Activated CD4-positive, alpha-beta T cell treated with anti-CD3 and anti-CD28 coated beads for 36 hours (primary cell): ENCODE results near the gene SPINT2. TPM values are rescaled to one million over a fixed set of nuclear protein-coding genes. Genes with fewer than 3 reads are reported as not detected.

Experiments
- ATAC-seq: fragments of 200-7000 bp; cut with Tn5 transposase; one replicate; pipeline ENCODE4 v1.10.0; 2021; ENCODE audit warnings: mild to moderate bottlenecking, moderate library complexity
- CTCF ChIA-PET: fragments of 350-600 bp; sonication (Branson Sonifier 250); formaldehyde crosslinking; loops from one replicate; lab custom pipeline; 2021; ENCODE audit warnings: antibody characterized with exemption; lab: Charles Lee
- POLR2A ChIA-PET: fragments of 350-600 bp; sonication (Branson Sonifier 250); formaldehyde crosslinking; loops from one replicate; lab custom pipeline; 2021; ENCODE audit warnings: antibody characterized with exemption, inconsistent platforms; lab: Charles Lee
- DNase-seq: peaks from one replicate; pipeline ENCODE4 v3.0.0-alpha.2; 2020
- H3K27ac Mint-ChIP-seq: one replicate; pipeline ENCODE4 v1.8.0; 2021; ENCODE audit warnings: mixed read lengths
- H3K27me3 Mint-ChIP-seq: one replicate; pipeline ENCODE4 v1.8.0; 2021; ENCODE audit warnings: mixed read lengths
- H3K36me3 Mint-ChIP-seq: one replicate; pipeline ENCODE4 v1.8.0; 2021; ENCODE audit warnings: low read depth, mixed read lengths
- H3K4me1 Mint-ChIP-seq: one replicate; pipeline ENCODE4 v1.8.0; 2021; ENCODE audit warnings: mixed read lengths
- H3K4me3 Mint-ChIP-seq: one replicate; pipeline ENCODE4 v1.8.0; 2021; ENCODE audit warnings: mild to moderate bottlenecking, moderate library complexity, mixed read lengths
- H3K9me3 Mint-ChIP-seq: one replicate; pipeline ENCODE4 v1.8.0; 2021; ENCODE audit warnings: low read depth, mixed read lengths
- intact Hi-C, 2 experiments: fragments of 100-400 bp; cut with DNase I in 1 of 2; cut with micrococcal nuclease in 1 of 2; formaldehyde crosslinking; loops; one replicate each; pipeline versions ENCODE4 v1.14.2 to v1.15.1; 2022 to 2024; cut with DNase I, micrococcal nuclease
- total RNA-seq, 2 experiments: library from RNA; stranded (reverse); gene quantifications; one replicate each; pipeline ENCODE4 v1.2.3, GENCODE V29; 2021

SPINT2 gene
- total RNA-seq, 2 experiments from 2014 or later = 46.0 to 49.0 TPM

DNA sequence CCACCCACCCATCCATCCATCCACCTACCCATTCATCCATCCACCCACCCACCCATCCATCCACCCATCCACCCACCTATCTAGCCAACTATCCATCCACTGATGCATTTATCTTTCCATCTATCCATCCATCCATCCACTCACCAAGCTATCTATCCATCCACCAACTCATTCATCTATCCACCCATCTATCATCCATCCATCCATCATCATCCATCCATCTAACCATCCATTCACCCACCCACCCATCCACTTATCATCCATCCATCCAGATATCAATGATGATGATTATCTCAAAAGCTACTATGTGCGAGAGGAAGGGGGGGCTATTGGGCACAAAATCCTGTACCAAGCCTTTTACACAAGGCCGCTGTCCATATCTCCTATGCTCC is 45.9 kb downstream of the SPINT2 start:
- no peak for ATAC-seq
- ChIA-PET POLR2A (no interaction called here), CTCF (no interaction called here)
- Mint-ChIP-seq H3K9me3 (no peaks in the 10 kb centered on the region), H3K36me3 (peaks cover 14% of the 10 kb centered on the region), H3K27ac (no peak overlapping the region), H3K4me3 (no peak overlapping the region), H3K4me1 (peaks cover 8% of the 10 kb centered on the region), H3K27me3 (no peaks in the 10 kb centered on the region)
- intact Hi-C loops = no loop called here
- no peak for DNase-seq

DNA sequence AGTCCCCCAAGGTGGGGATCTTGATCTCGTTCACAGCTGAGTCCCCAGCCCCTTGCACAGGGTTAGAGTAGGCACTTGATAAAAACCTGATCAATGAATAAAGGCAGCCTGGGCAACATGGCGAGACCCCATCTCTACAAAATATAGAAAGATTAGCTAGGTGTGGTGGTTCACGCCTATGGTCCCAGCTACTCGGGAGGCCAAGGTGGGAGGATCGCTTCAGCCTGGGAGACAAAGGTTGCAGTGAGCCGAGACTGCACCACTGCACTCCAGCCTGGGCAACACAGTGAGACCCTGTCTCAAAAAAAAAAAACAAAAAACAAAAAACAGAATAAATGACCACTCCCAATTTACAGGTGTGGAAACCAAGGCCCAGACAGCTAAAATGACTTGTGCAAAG is 46.6 kb downstream of the SPINT2 start:
- ChIA-PET POLR2A (no interaction called here), CTCF (no interaction called here)
- Mint-ChIP-seq H3K4me3 (no peak overlapping the region), H3K27ac (no peak overlapping the region), H3K4me1 (peaks cover 9% of the 10 kb centered on the region), H3K36me3 (peaks cover 14% of the 10 kb centered on the region), H3K9me3 (no peaks in the 10 kb centered on the region), H3K27me3 (no peaks in the 10 kb centered on the region)
- intact Hi-C loops = no loop called here
- ATAC-seq (no peak), DNase-seq (no peak)

DNA sequence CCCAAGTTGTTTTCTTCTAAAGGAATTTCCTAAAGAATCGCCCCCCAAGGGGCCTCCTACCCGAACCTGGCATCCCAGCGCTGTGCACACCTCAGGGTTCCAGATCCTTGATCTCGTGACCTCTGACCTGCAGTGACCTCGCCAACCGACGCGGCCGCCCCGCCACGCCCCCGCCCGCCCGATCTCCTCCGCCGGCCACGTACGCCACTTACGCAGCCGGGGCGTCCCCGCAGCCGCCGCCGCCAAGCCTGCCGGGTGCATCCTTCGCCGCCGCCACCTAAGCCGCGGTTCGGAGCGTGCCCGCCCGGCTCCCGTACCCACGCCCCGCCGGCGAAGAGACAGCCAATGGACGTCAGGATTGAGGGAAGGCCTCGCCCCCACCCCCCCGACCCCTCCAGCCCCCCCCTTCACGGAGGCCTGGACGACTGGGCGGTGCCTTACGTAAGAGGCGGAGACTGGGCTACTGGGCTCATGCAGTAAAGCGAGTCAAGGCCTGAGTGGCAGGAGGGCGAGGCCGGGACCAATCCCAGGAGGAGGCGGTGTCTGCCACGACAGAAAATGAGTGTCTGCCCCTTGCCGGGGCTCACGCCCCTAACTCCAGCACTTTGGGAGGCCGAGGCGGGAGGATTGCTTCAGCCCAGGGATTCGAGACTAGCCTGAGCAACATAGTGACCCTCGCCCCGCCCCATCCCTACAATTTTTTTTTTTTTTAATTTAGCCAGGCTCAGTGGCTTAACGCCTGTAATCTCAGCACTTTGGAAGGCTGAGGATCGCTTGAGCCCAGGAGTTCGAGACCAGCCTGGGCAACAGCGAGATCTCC is 51.5 kb downstream of the SPINT2 start, which contains the start of gene YIF1B:
Gene YIF1B (minus strand): TSS at position 291 of the 820 bp plus-strand sequence. CDS start 30 bp downstream, at position 261.
- Mint-ChIP-seq H3K27me3 (no peaks in the 10 kb centered on the region), H3K9me3 (no peaks in the 10 kb centered on the region), H3K4me1 (peaks cover 35% of the 10 kb centered on the region), H3K36me3 (peaks cover under 1% of the 10 kb centered on the region), H3K4me3 (peak within 1 kb of the TSS; percentile 94), H3K27ac (peak within 1 kb of the TSS; percentile 98)
- ChIA-PET CTCF (no interaction called here), POLR2A (no interaction called here)
- ATAC-seq (peak; percentile 95), DNase-seq (peak; percentile 97)
- intact Hi-C loops = loop anchor here (1.0 to 5.0 kb wide), 18 partner anchors 20 to 1469 kb away; partner anchors contain the start of genes SPINT2 (in 2 of the 2), ACTN4 (in 1 of the 2), FAM98C (in 1 of the 2) and GGN (in 1 of the 2)

DNA sequence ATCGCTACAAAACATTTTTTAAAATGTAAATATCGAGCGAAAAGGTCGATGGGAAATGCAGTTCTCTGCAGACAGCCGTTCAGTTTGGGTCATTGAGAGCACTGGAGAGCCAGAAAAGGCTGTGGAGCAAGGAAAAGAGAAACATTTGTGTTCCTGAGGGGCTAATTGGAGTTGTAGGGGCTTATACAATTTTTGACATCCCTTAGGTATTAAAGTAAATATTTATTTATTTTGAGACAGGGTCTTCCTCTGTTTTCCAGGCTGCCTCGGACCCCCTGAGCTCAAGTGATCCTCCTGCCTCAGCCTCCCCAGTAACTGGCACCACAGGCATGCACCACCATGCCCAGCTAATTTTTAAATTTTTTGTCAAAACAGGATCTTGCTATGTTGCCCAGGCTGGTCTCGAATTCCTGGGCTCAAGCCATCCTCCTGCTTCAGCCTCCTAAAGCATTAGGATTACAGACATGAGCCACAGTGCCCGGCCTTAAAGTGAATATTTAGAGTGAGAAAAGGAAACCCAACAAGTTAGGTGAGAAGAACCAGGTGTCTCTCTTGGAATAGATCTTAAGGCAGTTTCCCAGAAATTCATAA is 52.2 kb downstream of the SPINT2 start:
- Mint-ChIP-seq H3K27ac (peak overlapping the region; percentile 92), H3K4me1 (peaks cover 41% of the 10 kb centered on the region), H3K4me3 (peak overlapping the region; percentile 94), H3K27me3 (no peaks in the 10 kb centered on the region), H3K9me3 (no peaks in the 10 kb centered on the region), H3K36me3 (no peaks in the 10 kb centered on the region)
- DNase-seq (no peak), ATAC-seq (peak; percentile 3)
- ChIA-PET CTCF (no interaction called here), POLR2A (no interaction called here)
- intact Hi-C loops = loop anchor here (1.0 to 5.0 kb wide), 13 partner anchors 20 to 1469 kb away; partner anchors contain the start of genes SPINT2 (in 2 of the 2), ACTN4 (in 1 of the 2), FAM98C (in 1 of the 2) and GGN (in 1 of the 2)

DNA sequence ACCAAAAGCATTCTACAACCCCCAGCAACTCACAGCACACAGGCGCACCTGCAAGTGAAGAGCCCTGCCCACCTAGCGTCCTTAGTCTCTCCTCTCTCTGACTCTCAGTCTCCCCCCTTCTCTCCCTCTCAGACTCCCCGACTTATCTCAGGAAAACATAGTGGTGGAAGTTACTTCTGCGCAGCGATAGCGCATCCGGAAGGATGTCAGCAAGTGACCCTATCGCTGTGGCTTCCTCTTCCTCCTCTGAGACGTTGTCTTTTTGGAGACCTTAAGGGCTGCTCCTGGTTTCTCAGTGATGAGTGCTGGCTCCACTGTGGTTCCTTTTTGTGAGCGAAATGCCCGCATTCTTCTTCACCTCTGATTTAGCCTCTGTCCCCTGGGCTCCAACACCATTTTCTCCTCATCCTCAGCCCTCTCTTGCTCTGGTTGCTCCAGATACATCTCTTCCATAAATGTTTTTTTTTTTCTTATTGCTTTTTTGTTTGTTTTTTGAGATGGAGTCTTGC is 52.8 kb downstream of the SPINT2 start:
- no peaks in the 10 kb centered on the region for H3K9me3 Mint-ChIP-seq
- H3K36me3 Mint-ChIP-seq = no peaks in the 10 kb centered on the region
- ChIA-PET POLR2A (no interaction called here), CTCF (interaction anchor here (1.5 kb wide), 1 partner anchor 18 kb away, joined by 8 read pairs; the partner anchor contains the start of gene CATSPERG)
- H3K27ac Mint-ChIP-seq = peak overlapping the region; percentile 92
- H3K4me3 Mint-ChIP-seq = peak overlapping the region; percentile 94
- peaks cover 44% of the 10 kb centered on the region for H3K4me1 Mint-ChIP-seq
- DNase-seq (peak; percentile 43), ATAC-seq (no peak)
- no peaks in the 10 kb centered on the region for H3K27me3 Mint-ChIP-seq
- intact Hi-C loops = loop anchor here (5.0 kb wide), 6 partner anchors 55 to 1470 kb away; partner anchors contain the start of genes SPINT2 (in 1 of the 2), ZFP30 (in 1 of the 2), ZNF569 (in 1 of the 2) and ZNF570 (in 1 of the 2)

DNA sequence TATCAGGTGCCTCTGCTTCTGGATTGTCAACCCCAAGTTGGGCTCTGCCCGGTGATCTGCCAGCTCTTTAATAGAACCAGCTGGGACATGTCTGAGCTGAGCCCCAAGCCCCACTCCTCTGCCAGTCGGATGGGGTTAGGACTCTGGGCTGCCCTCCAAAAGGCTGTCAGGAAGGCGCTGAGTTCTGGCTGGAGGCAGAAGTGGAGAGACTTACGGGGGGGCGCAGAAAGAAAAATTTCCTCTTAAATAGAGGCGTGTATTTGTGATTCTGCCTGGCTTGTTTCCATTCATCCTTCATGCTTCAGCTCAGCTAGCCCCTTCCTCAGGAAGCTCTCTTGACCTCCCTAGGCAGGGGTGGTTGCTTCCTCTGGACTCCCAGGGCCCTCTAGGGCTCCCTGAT is 54.3 kb downstream of the SPINT2 start:
- ChIA-PET CTCF (interaction anchor here (1.2 to 4.0 kb wide), 6 partner anchors 16 to 419 kb away, joined by 4 to 21 read pairs (median 6); partner anchors contain the start of gene CATSPERG), POLR2A (no interaction called here)
- intact Hi-C loops = loop anchor here (5.0 kb wide), 6 partner anchors 56 to 1471 kb away; partner anchors contain the start of genes SPINT2 (in 1 of the 2), ZFP30 (in 1 of the 2), ZNF569 (in 1 of the 2) and ZNF570 (in 1 of the 2)
- no peaks in the 10 kb centered on the region for H3K9me3 Mint-ChIP-seq
- DNase-seq (no peak), ATAC-seq (no peak)
- H3K36me3 Mint-ChIP-seq = no peaks in the 10 kb centered on the region
- no peaks in the 10 kb centered on the region for H3K27me3 Mint-ChIP-seq
- H3K4me3 Mint-ChIP-seq = peak overlapping the region; percentile 75
- H3K27ac Mint-ChIP-seq = no peak overlapping the region
- H3K4me1 Mint-ChIP-seq = peaks cover 47% of the 10 kb centered on the region

DNA sequence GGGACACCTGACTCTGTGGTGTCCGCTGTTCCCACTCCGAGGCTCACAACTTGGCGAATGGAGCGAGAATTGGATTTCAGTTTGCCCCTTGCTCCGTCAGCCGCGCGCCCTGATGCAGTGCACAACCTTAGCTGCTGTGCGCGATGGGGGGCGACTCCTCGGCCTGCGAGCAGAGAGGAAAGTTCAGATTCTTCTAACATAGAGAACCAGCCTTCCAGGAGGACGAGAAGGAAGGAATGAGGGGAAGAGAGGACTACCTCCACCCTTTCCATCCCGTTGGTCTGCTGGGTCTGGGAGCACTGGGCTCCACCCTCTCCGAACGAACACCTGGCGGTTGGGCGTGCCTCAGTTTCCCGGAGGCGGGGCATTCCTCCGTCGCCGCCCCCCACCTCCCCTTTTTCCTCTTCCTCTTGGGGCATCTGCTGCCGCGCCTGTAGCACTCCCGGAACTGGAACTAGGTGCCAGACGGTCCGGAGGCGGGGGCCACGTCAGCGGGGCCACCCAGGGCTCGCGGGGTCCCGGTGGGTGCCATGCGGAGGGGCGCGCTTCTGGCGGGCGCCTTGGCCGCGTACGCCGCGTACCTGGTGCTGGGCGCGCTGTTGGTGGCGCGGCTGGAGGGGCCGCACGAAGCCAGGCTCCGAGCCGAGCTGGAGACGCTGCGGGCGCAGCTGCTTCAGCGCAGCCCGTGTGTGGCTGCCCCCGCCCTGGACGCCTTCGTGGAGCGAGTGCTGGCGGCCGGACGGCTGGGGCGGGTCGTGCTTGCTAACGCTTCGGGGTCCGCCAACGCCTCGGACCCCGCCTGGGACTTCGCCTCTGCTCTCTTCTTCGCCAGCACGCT is 55.3 kb downstream of the SPINT2 start, which contains the start of gene KCNK6:
Gene KCNK6 (plus strand): TSS at position 425 of the 838 bp plus-strand sequence. CDS start 106 bp downstream, at position 531.
- H3K27me3 Mint-ChIP-seq = no peaks in the 10 kb centered on the region
- ChIA-PET CTCF (interaction anchor here (0.6 to 4.0 kb wide), 9 partner anchors 15 to 423 kb away, joined by 3 to 21 read pairs (median 4); no protein-coding TSS in a partner anchor), POLR2A (no interaction called here)
- peak within 1 kb of the TSS; percentile 72 for H3K27ac Mint-ChIP-seq
- DNase-seq = peak; percentile 64
- no peaks in the 10 kb centered on the region for H3K9me3 Mint-ChIP-seq
- peaks cover 45% of the 10 kb centered on the region for H3K4me1 Mint-ChIP-seq
- peak within 1 kb of the TSS; percentile 75 for H3K4me3 Mint-ChIP-seq
- peak; percentile 3 for ATAC-seq
- peaks cover 2% of the 10 kb centered on the region for H3K36me3 Mint-ChIP-seq
- intact Hi-C loops = loop anchor here (1.0 to 5.0 kb wide), 7 partner anchors 55 to 1472 kb away; partner anchors contain the start of genes SPINT2 (in 2 of the 2), ZFP30 (in 1 of the 2), ZNF569 (in 1 of the 2) and ZNF570 (in 1 of the 2)

DNA sequence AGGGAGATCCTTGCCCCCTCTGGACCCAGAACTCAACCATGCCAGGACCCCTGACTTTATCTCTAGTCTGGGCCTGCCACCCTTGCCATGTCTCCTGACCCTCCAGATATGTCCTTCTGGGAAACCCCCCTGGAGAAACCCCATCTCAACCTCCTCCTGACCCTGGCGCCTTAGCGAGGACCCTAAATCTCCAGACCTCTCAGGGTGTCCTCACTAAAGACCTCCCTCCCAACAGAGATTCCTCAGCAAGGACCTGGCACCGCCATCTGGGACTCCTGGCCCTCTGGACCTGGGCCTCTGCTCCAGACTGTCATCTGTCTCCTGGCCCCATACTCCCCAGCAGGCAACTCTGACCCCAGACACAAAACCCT is 56.6 kb downstream of the SPINT2 start:
- peaks cover 6% of the 10 kb centered on the region for H3K36me3 Mint-ChIP-seq
- DNase-seq (no peak), ATAC-seq (no peak)
- intact Hi-C loops = loop anchor here in 1 of 2 experiments (1.0 kb wide), 1 partner anchor 57 kb away; the partner anchor contains the start of gene SPINT2
- H3K27ac Mint-ChIP-seq = no peak overlapping the region
- ChIA-PET CTCF (interaction anchor here (0.6 to 4.0 kb wide), 4 partner anchors 11 to 419 kb away, joined by 3 to 21 read pairs (median 4); no protein-coding TSS in a partner anchor), POLR2A (no interaction called here)
- peak overlapping the region; percentile 75 for H3K4me3 Mint-ChIP-seq
- no peaks in the 10 kb centered on the region for H3K27me3 Mint-ChIP-seq
- no peaks in the 10 kb centered on the region for H3K9me3 Mint-ChIP-seq
- H3K4me1 Mint-ChIP-seq = peaks cover 40% of the 10 kb centered on the region

DNA sequence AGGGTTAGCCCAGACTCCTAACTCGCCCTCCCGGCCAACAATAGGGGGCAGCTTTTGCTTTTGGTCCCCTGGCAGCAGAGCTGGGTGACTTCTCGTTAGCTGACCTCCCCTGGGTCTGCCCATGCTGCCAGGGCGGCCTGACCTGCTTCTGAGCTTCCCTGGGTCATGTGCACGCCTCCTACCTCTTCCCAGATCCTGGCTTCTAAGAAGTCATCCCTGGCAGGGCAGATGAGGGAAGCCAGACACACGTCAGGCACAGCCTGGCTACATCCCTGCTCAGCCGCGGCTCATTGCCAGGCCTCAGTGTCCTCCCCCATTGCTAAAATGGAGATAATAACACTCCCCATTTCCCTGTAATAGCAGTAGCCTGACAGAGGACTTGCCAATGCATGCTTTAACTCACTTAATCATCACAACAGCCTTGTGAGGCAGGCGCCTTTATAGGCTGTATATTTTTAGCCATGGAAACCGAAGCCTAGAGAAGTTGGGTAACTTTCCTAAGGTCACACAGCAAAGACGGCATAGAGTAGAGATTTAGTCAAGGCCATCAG is 57.3 kb downstream of the SPINT2 start:
- Mint-ChIP-seq H3K4me1 (peaks cover 37% of the 10 kb centered on the region), H3K4me3 (peak overlapping the region; percentile 28), H3K9me3 (no peaks in the 10 kb centered on the region), H3K27me3 (no peaks in the 10 kb centered on the region), H3K27ac (no peak overlapping the region), H3K36me3 (peaks cover 14% of the 10 kb centered on the region)
- DNase-seq (no peak), ATAC-seq (no peak)
- intact Hi-C loops = no loop called here
- ChIA-PET POLR2A (no interaction called here), CTCF (interaction anchor here (1.1 to 4.0 kb wide), 2 partner anchors 76 to 87 kb away, joined by 3 to 21 read pairs; no protein-coding TSS in a partner anchor)

DNA sequence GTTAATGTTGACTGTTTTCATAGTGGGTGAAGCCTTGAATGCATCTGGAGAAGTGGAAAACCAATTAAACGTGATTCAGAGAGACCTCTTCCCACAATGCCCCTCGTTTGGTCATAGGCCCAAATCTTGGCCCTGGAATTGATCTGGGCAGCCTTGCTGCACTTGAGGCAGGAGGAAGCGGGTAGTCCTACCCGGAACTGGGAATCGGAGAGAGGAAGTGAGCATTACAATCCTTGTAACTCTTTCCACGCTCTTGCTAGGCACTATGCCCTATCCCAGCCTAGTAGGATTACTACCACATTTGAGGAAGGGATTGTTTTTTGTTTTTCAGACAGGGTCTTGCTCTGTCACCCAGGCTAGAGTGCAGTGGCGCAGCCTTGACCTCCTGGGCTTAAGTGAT is 58.9 kb downstream of the SPINT2 start:
- Mint-ChIP-seq H3K4me3 (no peak overlapping the region), H3K27me3 (no peaks in the 10 kb centered on the region), H3K9me3 (no peaks in the 10 kb centered on the region), H3K36me3 (peaks cover 24% of the 10 kb centered on the region), H3K27ac (no peak overlapping the region), H3K4me1 (peaks cover 28% of the 10 kb centered on the region)
- ChIA-PET POLR2A (no interaction called here), CTCF (no interaction called here)
- ATAC-seq (no peak), DNase-seq (no peak)
- intact Hi-C loops = no loop called here
